Adipocyte (in vitro differentiated cells): ENCODE results near the gene BLOC1S5.
A peak's percentile ranks its signal among the peaks of the same experiment; 100 is the strongest.
"Not testable (repeated sequence)": the region's sequence is repeated elsewhere in the genome, so short reads cannot be mapped to it uniquely, and the experiment has no call there.

Source experiments
- DNase-seq: peaks from one replicate; pipeline ENCODE4 v3.0.0-alpha.2; 2015; ENCODE audit warnings: low read depth
- H3K27me3 ChIP-seq: replicated peaks from 2 replicates; pipeline ENCODE4 v1.7.0; 2013; ENCODE audit warnings: mild to moderate bottlenecking, low read length, moderate library complexity; ENCODE audit not compliant: control insufficient read depth, insufficient read depth
- H3K36me3 ChIP-seq: 2 replicates; pipeline ENCODE4 v1.7.0; 2013; ENCODE audit warnings: low read length, mild to moderate bottlenecking, moderate library complexity; ENCODE audit not compliant: control insufficient read depth, insufficient read depth, severe bottlenecking
- H3K4me1 ChIP-seq: 2 replicates; pipeline ENCODE4 v1.7.0; 2013; ENCODE audit warnings: mild to moderate bottlenecking, low read length, moderate library complexity; ENCODE audit not compliant: control insufficient read depth, insufficient read depth
- H3K4me3 ChIP-seq: 2 replicates; pipeline ENCODE4 v1.7.0; 2013; ENCODE audit warnings: mild to moderate bottlenecking, low read length, moderate library complexity
- H3K9ac ChIP-seq: 2 replicates; pipeline ENCODE4 v1.7.0; 2013; ENCODE audit warnings: mild to moderate bottlenecking, low read length, moderate library complexity
- H3K9me3 ChIP-seq: 2 replicates; pipeline ENCODE4 v1.7.0; 2013; ENCODE audit warnings: mild to moderate bottlenecking, low read length, moderate library complexity; ENCODE audit not compliant: control insufficient read depth

The BLOC1S5 gene

GRCh38 chr6:8064638-8065518 is 689 bp upstream of the BLOC1S5 start:
- peaks cover 14% of the 10 kb centered on the region for H3K4me1 ChIP-seq
- peaks cover 8% of the 10 kb centered on the region for H3K36me3 ChIP-seq
- no peaks in the 10 kb centered on the region for H3K27me3 ChIP-seq
- peak overlapping the region; percentile 94 for H3K9ac ChIP-seq
- DNase-seq, result no peak
- H3K4me3 ChIP-seq, result peak overlapping the region; percentile 96
- no peaks in the 10 kb centered on the region for H3K9me3 ChIP-seq

- Histone ChIP-seq H3K36me3 (peaks cover 11% of the 10 kb centered on the region), H3K9me3 (no peaks in the 10 kb centered on the region), H3K27me3 (no peaks in the 10 kb centered on the region), H3K4me1 (peaks cover 9% of the 10 kb centered on the region), H3K9ac (no peak overlapping the region), H3K4me3 (no peak overlapping the region)
- no peak for DNase-seq
These were observed 2.5 kb downstream of the BLOC1S5 start for GRCh38 chr6:8061736-8062135.

GRCh38 chr6:8060346-8060745 is 3.8 kb downstream of the BLOC1S5 start:
- no peak for DNase-seq
- Histone ChIP-seq H3K36me3 (peaks cover 11% of the 10 kb centered on the region), H3K27me3 (no peaks in the 10 kb centered on the region), H3K9ac (no peak overlapping the region), H3K4me1 (peaks cover 9% of the 10 kb centered on the region), H3K9me3 (no peaks in the 10 kb centered on the region), H3K4me3 (no peak overlapping the region)

- H3K4me1 ChIP-seq, result peaks cover 9% of the 10 kb centered on the region
- H3K36me3 ChIP-seq, result peaks cover 11% of the 10 kb centered on the region
- DNase-seq, result peak; percentile 80
- no peaks in the 10 kb centered on the region for H3K27me3 ChIP-seq
- H3K4me3 ChIP-seq, result no peak overlapping the region
- H3K9ac ChIP-seq, result peak overlapping the region; percentile 24
- H3K9me3 ChIP-seq, result no peaks in the 10 kb centered on the region
These were observed 5.1 kb downstream of the BLOC1S5 start for GRCh38 chr6:8059129-8059528.

- peak; percentile 30 for DNase-seq
These were observed 6.4 kb downstream of the BLOC1S5 start for GRCh38 chr6:8057793-8058192.

GRCh38 chr6:8057263-8057662 is 6.9 kb downstream of the BLOC1S5 start:
- H3K9me3 ChIP-seq, result no peaks in the 10 kb centered on the region
- no peak overlapping the region for H3K4me3 ChIP-seq
- no peak overlapping the region for H3K9ac ChIP-seq
- H3K27me3 ChIP-seq, result no peaks in the 10 kb centered on the region
- H3K36me3 ChIP-seq, result peaks cover 11% of the 10 kb centered on the region
- DNase-seq, result peak; percentile 66
- H3K4me1 ChIP-seq, result peaks cover 12% of the 10 kb centered on the region

More at GRCh38 chr6:8057793-8058192, 6.4 kb downstream of the BLOC1S5 start:
- Histone ChIP-seq H3K27me3 (no peaks in the 10 kb centered on the region), H3K36me3 (peaks cover 11% of the 10 kb centered on the region), H3K9me3 (no peaks in the 10 kb centered on the region), H3K9ac (no peak overlapping the region), H3K4me1 (peaks cover 12% of the 10 kb centered on the region), H3K4me3 (no peak overlapping the region)

GRCh38 chr6:8054276-8054675 is 9.9 kb downstream of the BLOC1S5 start:
- H3K36me3 ChIP-seq, result no peaks in the 10 kb centered on the region
- peaks cover 23% of the 10 kb centered on the region for H3K4me1 ChIP-seq
- H3K27me3 ChIP-seq, result no peaks in the 10 kb centered on the region
- peak; percentile 33 for DNase-seq
- no peak overlapping the region for H3K9ac ChIP-seq
- H3K4me3 ChIP-seq, result no peak overlapping the region
- no peaks in the 10 kb centered on the region for H3K9me3 ChIP-seq

- Histone ChIP-seq H3K27me3 (no peaks in the 10 kb centered on the region), H3K4me3 (peak overlapping the region; percentile 43), H3K9me3 (no peaks in the 10 kb centered on the region), H3K36me3 (no peaks in the 10 kb centered on the region), H3K9ac (peak overlapping the region; percentile 56), H3K4me1 (peaks cover 34% of the 10 kb centered on the region)
- DNase-seq, result peak; percentile 36
These were observed 16.5 kb downstream of the BLOC1S5 start for GRCh38 chr6:8047541-8048292.

- H3K9ac ChIP-seq, DNase-seq, H3K4me3 ChIP-seq, H3K9me3 ChIP-seq, H3K36me3 ChIP-seq, H3K27me3 ChIP-seq: not testable (repeated sequence)
- H3K4me1 ChIP-seq, result peaks cover 42% of the 10 kb centered on the region
These were observed 18.4 kb downstream of the BLOC1S5 start for GRCh38 chr6:8045769-8046168.

GRCh38 chr6:8043221-8043620 is 21.0 kb downstream of the BLOC1S5 start:
- Histone ChIP-seq H3K9me3 (no peaks in the 10 kb centered on the region), H3K27me3 (no peaks in the 10 kb centered on the region), H3K4me3 (no peak overlapping the region), H3K36me3 (peaks cover 5% of the 10 kb centered on the region), H3K4me1 (peaks cover 29% of the 10 kb centered on the region), H3K9ac (no peak overlapping the region)
- DNase-seq, result no peak

- Histone ChIP-seq H3K4me1 (peaks cover 18% of the 10 kb centered on the region), H3K9ac (peak overlapping the region; percentile 40), H3K4me3 (no peak overlapping the region), H3K36me3 (peaks cover 5% of the 10 kb centered on the region), H3K9me3 (no peaks in the 10 kb centered on the region), H3K27me3 (no peaks in the 10 kb centered on the region)
- peak; percentile 8 for DNase-seq
These were observed 22.1 kb downstream of the BLOC1S5 start for GRCh38 chr6:8041913-8042583.
